ENCODE data around the gene TRABD2B. TPM values are rescaled to one million over a fixed set of nuclear protein-coding genes. Genes with fewer than 3 reads are reported as not detected.

Gene TRABD2B
- total and polyA plus RNA-seq, 2 of the 13 experiments (the other 11 are each of a cell fraction or from before 2014, with no cell fraction given): 0.04 TPM; not detected in 1

DNA sequence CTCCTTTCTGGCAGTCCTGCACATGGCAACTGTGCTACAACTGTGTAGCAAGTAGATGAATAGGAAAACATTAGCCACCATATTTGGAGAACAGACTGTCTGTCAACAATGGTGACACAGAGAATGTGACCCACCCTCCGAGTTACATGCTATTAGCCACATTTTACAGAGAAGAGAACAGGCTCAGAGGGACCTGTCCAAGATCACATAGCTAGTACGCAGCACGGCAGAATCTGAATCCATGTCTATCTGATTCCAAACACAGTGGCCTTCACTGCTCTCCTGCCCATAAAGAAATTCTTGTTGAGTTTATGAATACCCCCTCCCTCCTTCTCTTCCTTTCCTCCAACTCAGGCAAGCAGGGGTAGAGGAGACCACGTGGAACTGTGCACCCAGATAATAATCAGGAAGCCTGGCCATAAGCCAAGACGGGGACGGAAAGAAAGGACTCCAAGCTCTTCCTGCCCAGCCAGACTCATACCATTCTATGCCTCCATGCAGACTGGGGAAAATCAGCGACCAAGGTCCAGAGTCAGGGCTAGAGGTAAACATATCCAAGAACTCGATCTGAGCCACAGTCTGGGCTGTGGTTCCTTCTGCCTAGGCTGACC, 78.8 kb downstream of the TRABD2B start (continued):
- TF ChIP-seq, protein P1, sequence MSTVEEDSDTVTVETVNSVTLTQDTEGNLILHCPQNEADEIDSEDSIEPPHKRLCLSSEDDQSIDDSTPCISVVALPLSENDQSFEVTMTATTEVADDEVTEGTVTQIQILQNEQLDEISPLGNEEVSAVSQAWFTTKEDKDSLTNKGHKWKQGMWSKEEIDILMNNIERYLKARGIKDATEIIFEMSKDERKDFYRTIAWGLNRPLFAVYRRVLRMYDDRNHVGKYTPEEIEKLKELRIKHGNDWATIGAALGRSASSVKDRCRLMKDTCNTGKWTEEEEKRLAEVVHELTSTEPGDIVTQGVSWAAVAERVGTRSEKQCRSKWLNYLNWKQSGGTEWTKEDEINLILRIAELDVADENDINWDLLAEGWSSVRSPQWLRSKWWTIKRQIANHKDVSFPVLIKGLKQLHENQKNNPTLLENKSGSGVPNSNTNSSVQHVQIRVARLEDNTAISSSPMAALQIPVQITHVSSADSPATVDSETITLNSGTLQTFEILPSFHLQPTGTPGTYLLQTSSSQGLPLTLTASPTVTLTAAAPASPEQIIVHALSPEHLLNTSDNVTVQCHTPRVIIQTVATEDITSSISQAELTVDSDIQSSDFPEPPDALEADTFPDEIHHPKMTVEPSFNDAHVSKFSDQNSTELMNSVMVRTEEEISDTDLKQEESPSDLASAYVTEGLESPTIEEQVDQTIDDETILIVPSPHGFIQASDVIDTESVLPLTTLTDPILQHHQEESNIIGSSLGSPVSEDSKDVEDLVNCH (CRISPR knock-in tag; IDR thresholded peaks at IDR 0.05): no peak
- TF ChIP-seq ZNF619 (CRISPR knock-in tag; IDR thresholded peaks at IDR 0.05) (no peak), FOSL2 (CRISPR knock-in tag; IDR thresholded peaks at IDR 0.05) (no peak), POGZ (CRISPR knock-in tag; IDR thresholded peaks at IDR 0.05) (peak; percentile 61; the same call in 1 of the 2 replicates), NFE2L1 (CRISPR knock-in tag; IDR thresholded peaks at IDR 0.05; ENCODE audit: borderline replicate concordance) (no peak), ZNF256 (CRISPR knock-in tag; conservative IDR thresholded peaks at IDR 0.05) (no peak), SP5 (CRISPR knock-in tag; IDR thresholded peaks at IDR 0.05; ENCODE audit: borderline replicate concordance, low read depth) (no peak; the same call in 1 of the 2 replicates), MAF1 (CRISPR knock-in tag; IDR thresholded peaks at IDR 0.05; ENCODE audit: borderline replicate concordance) (no peak), KLF6 (CRISPR knock-in tag; IDR thresholded peaks at IDR 0.05) (peak; percentile 45; the same call in 1 of the 2 replicates), NR3C1 (CRISPR knock-in tag; IDR thresholded peaks at IDR 0.05) (no peak), ZNF879 (CRISPR knock-in tag; IDR thresholded peaks at IDR 0.05) (no peak), CREM (IDR thresholded peaks at IDR 0.05) (peak; percentile 40; the same call in 1 of the 2 replicates), CREM (CRISPR knock-in tag; IDR thresholded peaks at IDR 0.05) (no peak), ZFX (CRISPR knock-in tag; IDR thresholded peaks at IDR 0.05; ENCODE audit: low read depth) (no peak)
- TF ChIP-seq, protein P2, sequence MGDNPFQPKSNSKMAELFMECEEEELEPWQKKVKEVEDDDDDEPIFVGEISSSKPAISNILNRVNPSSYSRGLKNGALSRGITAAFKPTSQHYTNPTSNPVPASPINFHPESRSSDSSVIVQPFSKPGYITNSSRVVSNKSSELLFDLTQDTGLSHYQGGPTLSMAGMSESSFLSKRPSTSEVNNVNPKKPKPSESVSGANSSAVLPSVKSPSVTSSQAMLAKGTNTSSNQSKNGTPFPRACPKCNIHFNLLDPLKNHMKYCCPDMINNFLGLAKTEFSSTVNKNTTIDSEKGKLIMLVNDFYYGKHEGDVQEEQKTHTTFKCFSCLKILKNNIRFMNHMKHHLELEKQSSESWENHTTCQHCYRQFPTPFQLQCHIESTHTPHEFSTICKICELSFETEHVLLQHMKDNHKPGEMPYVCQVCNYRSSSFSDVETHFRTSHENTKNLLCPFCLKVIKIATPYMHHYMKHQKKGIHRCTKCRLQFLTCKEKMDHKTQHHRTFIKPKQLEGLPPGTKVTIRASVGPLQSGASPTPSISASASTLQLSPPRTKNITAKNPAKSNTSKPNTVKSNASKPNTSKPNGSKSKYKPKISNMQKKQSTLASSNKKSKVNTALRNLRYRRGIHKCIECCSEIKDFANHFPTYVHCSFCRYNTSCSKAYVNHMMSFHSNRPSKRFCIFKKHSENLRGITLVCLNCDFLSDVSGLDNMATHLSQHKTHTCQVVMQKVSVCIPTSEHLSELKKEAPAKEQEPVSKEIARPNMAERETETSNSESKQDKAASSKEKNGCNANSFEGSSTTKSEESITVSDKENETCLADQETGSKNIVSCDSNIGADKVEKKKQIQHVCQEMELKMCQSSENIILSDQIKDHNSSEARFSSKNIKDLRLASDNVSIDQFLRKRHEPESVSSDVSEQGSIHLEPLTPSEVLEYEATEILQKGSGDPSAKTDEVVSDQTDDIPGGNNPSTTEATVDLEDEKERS (CRISPR knock-in tag; IDR thresholded peaks at IDR 0.05): peak; percentile 83
- TF ChIP-seq, protein P3, sequence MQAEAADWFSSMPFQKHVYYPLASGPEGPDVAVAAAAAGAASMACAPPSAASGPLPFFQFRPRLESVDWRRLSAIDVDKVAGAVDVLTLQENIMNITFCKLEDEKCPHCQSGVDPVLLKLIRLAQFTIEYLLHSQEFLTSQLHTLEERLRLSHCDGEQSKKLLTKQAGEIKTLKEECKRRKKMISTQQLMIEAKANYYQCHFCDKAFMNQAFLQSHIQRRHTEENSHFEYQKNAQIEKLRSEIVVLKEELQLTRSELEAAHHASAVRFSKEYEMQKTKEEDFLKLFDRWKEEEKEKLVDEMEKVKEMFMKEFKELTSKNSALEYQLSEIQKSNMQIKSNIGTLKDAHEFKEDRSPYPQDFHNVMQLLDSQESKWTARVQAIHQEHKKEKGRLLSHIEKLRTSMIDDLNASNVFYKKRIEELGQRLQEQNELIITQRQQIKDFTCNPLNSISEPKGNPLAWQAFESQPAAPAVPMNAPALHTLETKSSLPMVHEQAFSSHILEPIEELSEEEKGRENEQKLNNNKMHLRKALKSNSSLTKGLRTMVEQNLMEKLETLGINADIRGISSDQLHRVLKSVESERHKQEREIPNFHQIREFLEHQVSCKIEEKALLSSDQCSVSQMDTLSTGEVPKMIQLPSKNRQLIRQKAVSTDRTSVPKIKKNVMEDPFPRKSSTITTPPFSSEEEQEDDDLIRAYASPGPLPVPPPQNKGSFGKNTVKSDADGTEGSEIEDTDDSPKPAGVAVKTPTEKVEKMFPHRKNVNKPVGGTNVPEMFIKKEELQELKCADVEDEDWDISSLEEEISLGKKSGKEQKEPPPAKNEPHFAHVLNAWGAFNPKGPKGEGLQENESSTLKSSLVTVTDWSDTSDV (CRISPR knock-in tag; IDR thresholded peaks at IDR 0.05): no peak
- TF ChIP-seq, protein P4, sequence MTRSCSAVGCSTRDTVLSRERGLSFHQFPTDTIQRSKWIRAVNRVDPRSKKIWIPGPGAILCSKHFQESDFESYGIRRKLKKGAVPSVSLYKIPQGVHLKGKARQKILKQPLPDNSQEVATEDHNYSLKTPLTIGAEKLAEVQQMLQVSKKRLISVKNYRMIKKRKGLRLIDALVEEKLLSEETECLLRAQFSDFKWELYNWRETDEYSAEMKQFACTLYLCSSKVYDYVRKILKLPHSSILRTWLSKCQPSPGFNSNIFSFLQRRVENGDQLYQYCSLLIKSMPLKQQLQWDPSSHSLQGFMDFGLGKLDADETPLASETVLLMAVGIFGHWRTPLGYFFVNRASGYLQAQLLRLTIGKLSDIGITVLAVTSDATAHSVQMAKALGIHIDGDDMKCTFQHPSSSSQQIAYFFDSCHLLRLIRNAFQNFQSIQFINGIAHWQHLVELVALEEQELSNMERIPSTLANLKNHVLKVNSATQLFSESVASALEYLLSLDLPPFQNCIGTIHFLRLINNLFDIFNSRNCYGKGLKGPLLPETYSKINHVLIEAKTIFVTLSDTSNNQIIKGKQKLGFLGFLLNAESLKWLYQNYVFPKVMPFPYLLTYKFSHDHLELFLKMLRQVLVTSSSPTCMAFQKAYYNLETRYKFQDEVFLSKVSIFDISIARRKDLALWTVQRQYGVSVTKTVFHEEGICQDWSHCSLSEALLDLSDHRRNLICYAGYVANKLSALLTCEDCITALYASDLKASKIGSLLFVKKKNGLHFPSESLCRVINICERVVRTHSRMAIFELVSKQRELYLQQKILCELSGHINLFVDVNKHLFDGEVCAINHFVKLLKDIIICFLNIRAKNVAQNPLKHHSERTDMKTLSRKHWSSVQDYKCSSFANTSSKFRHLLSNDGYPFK (CRISPR knock-in tag; IDR thresholded peaks at IDR 0.05; ENCODE audit: borderline replicate concordance): no peak; the same call in 1 of the 2 replicates
- TF ChIP-seq, protein P5, sequence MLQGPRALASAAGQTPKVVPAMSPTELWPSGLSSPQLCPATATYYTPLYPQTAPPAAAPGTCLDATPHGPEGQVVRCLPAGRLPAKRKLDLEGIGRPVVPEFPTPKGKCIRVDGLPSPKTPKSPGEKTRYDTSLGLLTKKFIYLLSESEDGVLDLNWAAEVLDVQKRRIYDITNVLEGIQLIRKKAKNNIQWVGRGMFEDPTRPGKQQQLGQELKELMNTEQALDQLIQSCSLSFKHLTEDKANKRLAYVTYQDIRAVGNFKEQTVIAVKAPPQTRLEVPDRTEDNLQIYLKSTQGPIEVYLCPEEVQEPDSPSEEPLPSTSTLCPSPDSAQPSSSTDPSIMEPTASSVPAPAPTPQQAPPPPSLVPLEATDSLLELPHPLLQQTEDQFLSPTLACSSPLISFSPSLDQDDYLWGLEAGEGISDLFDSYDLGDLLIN (CRISPR knock-in tag; IDR thresholded peaks at IDR 0.05; ENCODE audit: borderline replicate concordance): no peak
